ENCODE results near the gene OR2W1. TPM values are rescaled to one million over a fixed set of nuclear protein-coding genes. Genes with fewer than 3 reads are reported as not detected.
A peak's percentile ranks its signal among the peaks of the same experiment; 100 is the strongest.

Gene OR2W1, protein sequence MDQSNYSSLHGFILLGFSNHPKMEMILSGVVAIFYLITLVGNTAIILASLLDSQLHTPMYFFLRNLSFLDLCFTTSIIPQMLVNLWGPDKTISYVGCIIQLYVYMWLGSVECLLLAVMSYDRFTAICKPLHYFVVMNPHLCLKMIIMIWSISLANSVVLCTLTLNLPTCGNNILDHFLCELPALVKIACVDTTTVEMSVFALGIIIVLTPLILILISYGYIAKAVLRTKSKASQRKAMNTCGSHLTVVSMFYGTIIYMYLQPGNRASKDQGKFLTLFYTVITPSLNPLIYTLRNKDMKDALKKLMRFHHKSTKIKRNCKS
- not detected for total RNA-seq
- polyA plus RNA-seq: not detected
- long read RNA-seq, donor 1: 0 reads
- long read RNA-seq, donor 2: 0 reads

DNA sequence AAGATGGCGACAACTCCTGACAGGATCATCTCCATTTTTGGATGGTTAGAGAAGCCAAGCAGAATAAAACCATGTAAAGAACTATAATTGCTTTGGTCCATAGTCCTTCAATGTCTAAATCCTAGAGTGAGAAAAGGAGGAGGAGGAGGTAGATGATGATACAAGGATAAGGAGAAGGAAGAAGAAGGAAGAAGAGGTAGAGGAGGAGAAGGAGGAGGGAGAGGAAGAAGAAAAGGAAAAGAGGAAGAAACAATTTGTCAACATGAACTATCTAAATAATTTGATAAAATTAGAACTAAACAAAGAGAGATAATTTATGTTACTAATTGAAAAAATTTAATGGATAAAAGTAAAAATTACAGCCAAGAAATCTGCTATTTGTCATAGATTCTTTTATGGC, at the start of gene OR2W1:
Gene OR2W1 (minus strand): TSS at position 101 of the 400 bp plus-strand sequence. CDS start 0 bp downstream, at position 101.
- no peak for ATAC-seq
- intact Hi-C loops (cut with DNase I): no loop called here
- TF ChIP-seq, protein P1, sequence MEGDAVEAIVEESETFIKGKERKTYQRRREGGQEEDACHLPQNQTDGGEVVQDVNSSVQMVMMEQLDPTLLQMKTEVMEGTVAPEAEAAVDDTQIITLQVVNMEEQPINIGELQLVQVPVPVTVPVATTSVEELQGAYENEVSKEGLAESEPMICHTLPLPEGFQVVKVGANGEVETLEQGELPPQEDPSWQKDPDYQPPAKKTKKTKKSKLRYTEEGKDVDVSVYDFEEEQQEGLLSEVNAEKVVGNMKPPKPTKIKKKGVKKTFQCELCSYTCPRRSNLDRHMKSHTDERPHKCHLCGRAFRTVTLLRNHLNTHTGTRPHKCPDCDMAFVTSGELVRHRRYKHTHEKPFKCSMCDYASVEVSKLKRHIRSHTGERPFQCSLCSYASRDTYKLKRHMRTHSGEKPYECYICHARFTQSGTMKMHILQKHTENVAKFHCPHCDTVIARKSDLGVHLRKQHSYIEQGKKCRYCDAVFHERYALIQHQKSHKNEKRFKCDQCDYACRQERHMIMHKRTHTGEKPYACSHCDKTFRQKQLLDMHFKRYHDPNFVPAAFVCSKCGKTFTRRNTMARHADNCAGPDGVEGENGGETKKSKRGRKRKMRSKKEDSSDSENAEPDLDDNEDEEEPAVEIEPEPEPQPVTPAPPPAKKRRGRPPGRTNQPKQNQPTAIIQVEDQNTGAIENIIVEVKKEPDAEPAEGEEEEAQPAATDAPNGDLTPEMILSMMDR (IDR thresholded peaks at IDR 0.05): no peak
- Histone ChIP-seq H3K27ac (no peak within 1 kb of the TSS), H3K27me3 (ENCODE audit: insufficient read depth in 3 of 3, low read length in 2 of 3) (no peaks in the 10 kb centered on the region), H3K4me3 (no peak within 1 kb of the TSS), H3K9me3 (no peaks in the 10 kb centered on the region), H3K36me3 (ENCODE audit: insufficient read depth in 1 of 2, low read depth in 1 of 2) (no peaks in the 10 kb centered on the region), H3K4me1 (no peaks in the 10 kb centered on the region)
- no peak for DNase-seq
- 66 to 77% (median 67%) methylated on average over 1 of the region's 1 CpG for WGBS, 3 donors

GRCh38 chr6:29092957-29093356, 48.0 kb upstream of the OR2W1 start:
- 79 to 86% (median 82%) methylated on average over 3 of the region's 3 CpGs for WGBS, 3 donors
- Histone ChIP-seq H3K9me3 (no peaks in the 10 kb centered on the region), H3K4me1 (no peaks in the 10 kb centered on the region), H3K27me3 (ENCODE audit: insufficient read depth in 3 of 3, low read length in 2 of 3) (no peaks in the 10 kb centered on the region), H3K36me3 (ENCODE audit: insufficient read depth in 1 of 2, low read depth in 1 of 2) (no peaks in the 10 kb centered on the region), H3K4me3 (no peak overlapping the region), H3K27ac (no peak overlapping the region)
- no peak for ATAC-seq
- TF ChIP-seq, protein P1 (IDR thresholded peaks at IDR 0.05): no peak
- no peak for DNase-seq
- intact Hi-C loops (cut with DNase I): no loop called here

DNA sequence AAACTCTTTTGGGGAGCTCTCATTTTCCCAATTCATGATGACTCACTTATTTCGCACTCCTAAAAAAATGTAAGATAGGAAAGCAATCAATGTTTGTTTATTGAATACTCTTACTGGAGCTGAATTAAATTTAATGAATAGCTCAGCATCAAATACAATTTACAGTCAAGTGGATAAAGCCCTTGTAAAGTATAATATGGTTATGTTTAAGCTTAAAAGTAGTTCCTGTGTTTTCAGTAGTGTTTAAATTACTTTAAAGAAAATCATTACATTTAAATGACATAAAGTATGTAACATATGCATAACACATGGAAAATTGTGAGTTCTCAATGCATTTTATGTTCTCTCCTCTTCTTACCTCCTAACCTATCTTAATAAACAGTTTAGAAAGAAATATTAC, 42.2 kb upstream of the OR2W1 start, which contains the start of gene OR2B3:
Gene OR2B3 (minus strand): TSS at position 101 of the 400 bp plus-strand sequence. CDS start 65 bp downstream, at position 36.
- no peaks in the 10 kb centered on the region for H3K4me1 ChIP-seq
- H3K27ac ChIP-seq: no peak within 1 kb of the TSS
- DNase-seq: no peak
- H3K9me3 ChIP-seq: no peaks in the 10 kb centered on the region
- intact Hi-C loops (cut with DNase I): no loop called here
- 43 to 97% (median 94%) methylated on average over 1 of the region's 1 CpG for WGBS, 3 donors
- H3K27me3 ChIP-seq (ENCODE audit: insufficient read depth in 3 of 3, low read length in 2 of 3): peaks cover 0 to under 1% (median 0%) of the 10 kb centered on the region in 3 donors
- no peak within 1 kb of the TSS for H3K4me3 ChIP-seq
- TF ChIP-seq, protein P1 (IDR thresholded peaks at IDR 0.05): no peak
- no peak for ATAC-seq
- H3K36me3 ChIP-seq (ENCODE audit: insufficient read depth in 1 of 2, low read depth in 1 of 2): no peaks in the 10 kb centered on the region

GRCh38 chr6:29082457-29082856, 37.5 kb upstream of the OR2W1 start:
- Histone ChIP-seq H3K27ac (no peak overlapping the region), H3K27me3 (ENCODE audit: insufficient read depth in 3 of 3, low read length in 2 of 3) (peaks cover 0 to 2% (median 0%) of the 10 kb centered on the region in 3 donors), H3K4me1 (no peaks in the 10 kb centered on the region), H3K4me3 (no peak overlapping the region), H3K36me3 (ENCODE audit: insufficient read depth in 1 of 2, low read depth in 1 of 2) (no peaks in the 10 kb centered on the region), H3K9me3 (no peaks in the 10 kb centered on the region)
- intact Hi-C loops (cut with DNase I): no loop called here
- 88 to 91% (median 90%) methylated on average over 15 of the region's 15 CpGs for WGBS, 3 donors
- DNase-seq (peak in 1 of 2 donors; percentile 7), ATAC-seq (no peak)
- TF ChIP-seq, protein P1 (IDR thresholded peaks at IDR 0.05): no peak

Data from psoas muscle (tissue), 8 donors.